ENCODE results near the gene PIGU. TPM values are rescaled to one million over a fixed set of nuclear protein-coding genes. Genes with fewer than 3 reads are reported as not detected.
"Not testable (repeated sequence)": the region's sequence is repeated elsewhere in the genome, so short reads cannot be mapped to it uniquely, and the experiment has no call there.

PIGU gene
- total and polyA plus RNA-seq, 2 donors (not counting 1 experiment from before 2014, with no cell fraction given) = 12.0 to 19.3 TPM

DNA sequence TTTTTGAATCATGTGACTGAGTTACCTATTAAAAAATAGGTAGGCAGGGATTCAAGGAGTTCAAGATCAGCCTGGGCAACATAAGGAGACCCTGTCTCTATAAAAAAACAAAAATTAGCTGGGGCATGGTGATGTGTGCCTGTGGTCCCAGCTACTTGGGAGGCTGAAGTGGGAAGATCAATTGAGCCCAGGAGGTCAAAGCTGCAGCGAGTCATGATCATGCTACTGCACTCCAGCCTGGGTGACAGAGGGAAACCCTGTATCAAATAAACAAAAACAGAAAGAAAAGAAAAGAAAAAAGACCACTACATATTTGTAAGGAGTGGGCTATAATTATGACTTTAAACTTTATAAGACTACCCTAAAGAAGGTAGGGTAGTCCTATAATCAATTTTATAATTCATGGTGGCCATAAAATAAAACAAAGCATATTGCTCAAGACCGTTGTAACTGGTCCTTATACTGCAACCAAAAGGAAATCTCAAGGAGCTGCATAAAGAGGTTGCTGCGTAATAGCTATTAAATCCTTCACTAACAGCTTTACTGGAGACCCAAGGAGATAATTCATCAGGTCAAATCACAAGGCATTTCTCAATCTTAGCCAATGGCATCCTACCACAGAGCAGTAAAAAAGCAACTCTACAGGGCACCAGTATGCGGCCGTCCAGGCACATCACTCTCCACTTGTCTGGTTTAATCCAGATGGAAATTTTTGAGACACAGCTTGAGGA, 13.5 kb downstream of the PIGU start:
- POLR2A ChIA-PET = interaction anchor here (0.6 to 0.8 kb wide), 2 partner anchors 14 to 350 kb away, joined by 3 to 9 read pairs; no protein-coding TSS in a partner anchor
- no peak for ATAC-seq (ENCODE audit: low read depth)
- Histone ChIP-seq H3K36me3 (replicated peaks in 1 of 2; ENCODE audit: control extremely low read depth in 1 of 2, control insufficient read depth in 1 of 2, extremely low read depth in 1 of 2, insufficient read depth in 2 of 2, low read length in 1 of 2) (no peaks in the 10 kb centered on the region), H3K27ac (ENCODE audit: low read length in 2 of 2) (no peak overlapping the region), H2AFZ (ENCODE audit: insufficient read depth, low read depth, low read length, poor library complexity, severe bottlenecking) (no peak overlapping the region), H3K9ac (ENCODE audit: low read length) (no peak overlapping the region), H3K27me3 (replicated peaks in 1 of 4; ENCODE audit: control extremely low read depth in 1 of 4, control insufficient read depth in 3 of 4, insufficient read depth in 4 of 4, low read length in 3 of 4) (no peaks in the 10 kb centered on the region), H4K20me1 (ENCODE audit: control insufficient read depth, insufficient read depth, low read length, poor library complexity, severe bottlenecking) (peaks cover 11% of the 10 kb centered on the region), H3K4me3 (ENCODE audit: control extremely low read depth in 1 of 5, extremely low read depth in 1 of 5, insufficient read depth in 1 of 5, low read depth in 2 of 5, low read length in 4 of 5) (no peak overlapping the region), H3K79me2 (ENCODE audit: control insufficient read depth, insufficient read depth, low read length) (peaks cover 36% of the 10 kb centered on the region), H3K4me2 (replicated peaks; ENCODE audit: low read depth, low read length, poor library complexity, severe bottlenecking) (no peak overlapping the region), H3K9me3 (ENCODE audit: control extremely low read depth in 1 of 3, control insufficient read depth in 2 of 3, insufficient read depth in 1 of 3, low read length in 2 of 3) (no peaks in the 10 kb centered on the region), H3K4me1 (ENCODE audit: control insufficient read depth in 2 of 2, insufficient read depth in 2 of 2, low read length in 2 of 2) (no peaks in the 10 kb centered on the region)
- Mint-ChIP-seq H3K4me1 (peaks cover 6% of the 10 kb centered on the region), H3K27me3 (no peaks in the 10 kb centered on the region), H3K9me3 (ENCODE audit: insufficient read depth) (no peaks in the 10 kb centered on the region), H3K4me3 (no peak overlapping the region), H3K27ac (no peak overlapping the region)
- DNase-seq = no peak
- TF ChIP-seq EZH2 (IDR thresholded peaks at IDR 0.05; ENCODE audit: borderline replicate concordance, insufficient read depth, low read depth, low read length, poor library complexity, severe bottlenecking) = no peak
- TF ChIP-seq, protein P1, sequence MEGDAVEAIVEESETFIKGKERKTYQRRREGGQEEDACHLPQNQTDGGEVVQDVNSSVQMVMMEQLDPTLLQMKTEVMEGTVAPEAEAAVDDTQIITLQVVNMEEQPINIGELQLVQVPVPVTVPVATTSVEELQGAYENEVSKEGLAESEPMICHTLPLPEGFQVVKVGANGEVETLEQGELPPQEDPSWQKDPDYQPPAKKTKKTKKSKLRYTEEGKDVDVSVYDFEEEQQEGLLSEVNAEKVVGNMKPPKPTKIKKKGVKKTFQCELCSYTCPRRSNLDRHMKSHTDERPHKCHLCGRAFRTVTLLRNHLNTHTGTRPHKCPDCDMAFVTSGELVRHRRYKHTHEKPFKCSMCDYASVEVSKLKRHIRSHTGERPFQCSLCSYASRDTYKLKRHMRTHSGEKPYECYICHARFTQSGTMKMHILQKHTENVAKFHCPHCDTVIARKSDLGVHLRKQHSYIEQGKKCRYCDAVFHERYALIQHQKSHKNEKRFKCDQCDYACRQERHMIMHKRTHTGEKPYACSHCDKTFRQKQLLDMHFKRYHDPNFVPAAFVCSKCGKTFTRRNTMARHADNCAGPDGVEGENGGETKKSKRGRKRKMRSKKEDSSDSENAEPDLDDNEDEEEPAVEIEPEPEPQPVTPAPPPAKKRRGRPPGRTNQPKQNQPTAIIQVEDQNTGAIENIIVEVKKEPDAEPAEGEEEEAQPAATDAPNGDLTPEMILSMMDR (IDR thresholded peaks at IDR 0.05) = no peak
- 90% methylated on average over 4 of the region's 5 CpGs for WGBS (ENCODE audit: insufficient coverage)
- CTCF ChIA-PET = no interaction called here
- intact Hi-C loops (cut with micrococcal nuclease) = no loop called here

DNA sequence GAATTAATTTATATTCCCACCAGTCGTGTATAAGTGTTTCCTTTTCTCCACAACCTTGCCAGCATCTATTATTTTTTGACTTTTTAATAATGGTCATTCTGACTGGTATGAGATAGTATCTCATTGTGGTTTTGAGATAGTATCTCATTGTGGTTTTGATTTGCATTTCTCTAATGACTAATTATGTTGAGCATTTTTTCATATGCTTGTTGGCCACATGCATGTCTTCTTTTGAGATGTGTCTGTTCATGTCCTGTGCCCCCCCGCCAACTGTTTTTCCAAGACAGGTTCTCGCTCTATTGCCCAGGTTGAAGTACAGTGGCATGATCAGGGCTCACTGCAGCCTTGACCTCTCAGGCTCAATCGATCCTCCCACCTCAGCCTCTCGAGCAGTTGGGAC, 15.1 kb downstream of the PIGU start:
- H3K27ac ChIP-seq (ENCODE audit: low read length in 2 of 2); H3K27me3 Mint-ChIP-seq; H3K4me3 ChIP-seq (ENCODE audit: control extremely low read depth in 1 of 5, extremely low read depth in 1 of 5, insufficient read depth in 1 of 5, low read depth in 2 of 5, low read length in 4 of 5); H3K27ac Mint-ChIP-seq; H3K9me3 Mint-ChIP-seq (ENCODE audit: insufficient read depth); intact Hi-C loops (cut with micrococcal nuclease); H3K9ac ChIP-seq (ENCODE audit: low read length); CTCF ChIA-PET; POLR2A ChIA-PET; ATAC-seq (ENCODE audit: low read depth); DNase-seq; H3K27me3 ChIP-seq (replicated peaks in 1 of 4; ENCODE audit: control extremely low read depth in 1 of 4, control insufficient read depth in 3 of 4, insufficient read depth in 4 of 4, low read length in 3 of 4); H3K4me1 Mint-ChIP-seq; H3K4me2 ChIP-seq (replicated peaks; ENCODE audit: low read depth, low read length, poor library complexity, severe bottlenecking); H3K9me3 ChIP-seq (ENCODE audit: control extremely low read depth in 1 of 3, control insufficient read depth in 2 of 3, insufficient read depth in 1 of 3, low read length in 2 of 3); H3K4me1 ChIP-seq (ENCODE audit: control insufficient read depth in 2 of 2, insufficient read depth in 2 of 2, low read length in 2 of 2); H3K4me3 Mint-ChIP-seq; H2AFZ ChIP-seq (ENCODE audit: insufficient read depth, low read depth, low read length, poor library complexity, severe bottlenecking); H3K36me3 ChIP-seq (replicated peaks in 1 of 2; ENCODE audit: control extremely low read depth in 1 of 2, control insufficient read depth in 1 of 2, extremely low read depth in 1 of 2, insufficient read depth in 2 of 2, low read length in 1 of 2); H4K20me1 ChIP-seq (ENCODE audit: control insufficient read depth, insufficient read depth, low read length, poor library complexity, severe bottlenecking): not testable (repeated sequence)
- peaks cover 26% of the 10 kb centered on the region for H3K79me2 ChIP-seq (ENCODE audit: control insufficient read depth, insufficient read depth, low read length)
- WGBS (ENCODE audit: insufficient coverage) = 93% methylated on average over 2 of the region's 5 CpGs

DNA sequence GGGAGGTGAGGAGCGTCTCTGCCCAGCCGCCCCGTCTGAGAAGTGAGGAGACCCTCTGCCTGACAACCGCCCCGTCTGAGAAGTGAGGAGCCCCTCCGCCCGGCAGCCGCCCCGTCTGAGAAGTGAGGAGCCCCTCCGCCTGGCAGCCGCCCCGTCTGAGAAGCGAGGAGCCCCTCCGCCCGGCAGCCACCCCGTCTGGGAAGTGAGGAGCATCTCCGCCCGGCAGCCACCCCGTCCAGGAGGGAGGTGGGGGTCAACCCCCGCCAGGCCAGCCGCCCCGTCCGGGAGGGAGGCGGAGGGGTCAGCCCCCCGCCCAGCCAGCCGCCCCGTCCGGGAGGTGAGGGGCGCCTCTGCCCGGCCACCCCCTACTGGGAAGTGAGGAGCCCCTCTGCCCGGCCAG, 18.2 kb downstream of the PIGU start:
- ATAC-seq (ENCODE audit: low read depth); H3K36me3 ChIP-seq (replicated peaks in 1 of 2; ENCODE audit: control extremely low read depth in 1 of 2, control insufficient read depth in 1 of 2, extremely low read depth in 1 of 2, insufficient read depth in 2 of 2, low read length in 1 of 2); intact Hi-C loops (cut with micrococcal nuclease); H3K79me2 ChIP-seq (ENCODE audit: control insufficient read depth, insufficient read depth, low read length); H3K27me3 ChIP-seq (replicated peaks in 1 of 4; ENCODE audit: control extremely low read depth in 1 of 4, control insufficient read depth in 3 of 4, insufficient read depth in 4 of 4, low read length in 3 of 4); H3K4me3 ChIP-seq (ENCODE audit: control extremely low read depth in 1 of 5, extremely low read depth in 1 of 5, insufficient read depth in 1 of 5, low read depth in 2 of 5, low read length in 4 of 5); H3K4me1 Mint-ChIP-seq; H3K4me3 Mint-ChIP-seq; H3K27ac Mint-ChIP-seq; H3K4me1 ChIP-seq (ENCODE audit: control insufficient read depth in 2 of 2, insufficient read depth in 2 of 2, low read length in 2 of 2); H2AFZ ChIP-seq (ENCODE audit: insufficient read depth, low read depth, low read length, poor library complexity, severe bottlenecking); H3K9me3 Mint-ChIP-seq (ENCODE audit: insufficient read depth); H3K9ac ChIP-seq (ENCODE audit: low read length); DNase-seq; H3K27ac ChIP-seq (ENCODE audit: low read length in 2 of 2); CTCF ChIA-PET; H4K20me1 ChIP-seq (ENCODE audit: control insufficient read depth, insufficient read depth, low read length, poor library complexity, severe bottlenecking); H3K4me2 ChIP-seq (replicated peaks; ENCODE audit: low read depth, low read length, poor library complexity, severe bottlenecking); H3K27me3 Mint-ChIP-seq; POLR2A ChIA-PET; H3K9me3 ChIP-seq (ENCODE audit: control extremely low read depth in 1 of 3, control insufficient read depth in 2 of 3, insufficient read depth in 1 of 3, low read length in 2 of 3): not testable (repeated sequence)
- 98% methylated on average over 8 of the region's 31 CpGs for WGBS (ENCODE audit: insufficient coverage)
